SK-N-MC (cell line): Measurements from ENCODE around the gene F12.
A peak's percentile ranks its signal among the peaks of the same experiment; 100 is the strongest.

Experiments used
- DNase-seq: peaks from one replicate; pipeline ENCODE4 v3.0.0-alpha.2; 2011; ENCODE audit warnings: low read depth, low spot score
- H3K27ac ChIP-seq: fragments of 200-600 bp; sonication (generic); 2 replicates; pipeline ENCODE4 v1.5.1; 2016; ENCODE audit warnings: mixed run types
- H3K36me3 ChIP-seq: fragments of 200-600 bp; sonication (generic); 2 replicates; pipeline ENCODE4 v1.6.1; 2017; ENCODE audit warnings: antibody characterized with exemption, low read length, mixed read lengths; ENCODE audit not compliant: insufficient read depth
- H3K4me3 ChIP-seq: fragments of 200-600 bp; sonication (generic); 2 replicates; pipeline ENCODE4 v1.5.1; 2016
- H3K9ac ChIP-seq: fragments of 200-600 bp; sonication (generic); 2 replicates; pipeline ENCODE4 v1.8.0; 2017; ENCODE audit warnings: mixed run types, mixed read lengths; ENCODE audit not compliant: insufficient read length
- H3K9me3 ChIP-seq: fragments of 200-600 bp; sonication (generic); 2 replicates; pipeline ENCODE4 v1.6.1; 2017; ENCODE audit warnings: low read depth, mild to moderate bottlenecking, antibody characterized with exemption, low read length, moderate library complexity, mixed read lengths
- EZH2 ChIP-seq: fragments of 200-600 bp; sonication (generic); IDR thresholded peaks from one replicate; pipeline ENCODE4 v1.6.1; 2017; ENCODE audit warnings: antibody characterized with exemption
- FOXP2 ChIP-seq: optimal IDR thresholded peaks from 2 replicates; pipeline ENCODE3; 2011; ENCODE audit warnings: mild to moderate bottlenecking, moderate library complexity; ENCODE audit not compliant: insufficient read depth; ENCODE audit errors: extremely low read length, control extremely low read depth
- POLR2AphosphoS5 ChIP-seq: IDR thresholded peaks from 2 replicates; pipeline ENCODE4 v1.6.1; 2012; ENCODE audit warnings: mild to moderate bottlenecking, low read depth, low read length, borderline replicate concordance

Gene F12

GRCh38 chr5:177454397-177455035, 45.2 kb upstream of the F12 start:
- H3K9ac ChIP-seq = peak overlapping the region; percentile 70
- H3K4me3 ChIP-seq = peak overlapping the region; percentile 94
- no peak for TF ChIP-seq EZH2
- no peak for TF ChIP-seq FOXP2
- TF ChIP-seq POLR2AphosphoS5 = no peak
- DNase-seq = no peak
- peak overlapping the region; percentile 46; the same call in 1 of the 2 replicates for H3K27ac ChIP-seq
- no peaks in the 10 kb centered on the region for H3K9me3 ChIP-seq
- peaks cover 27% of the 10 kb centered on the region for H3K36me3 ChIP-seq

- Histone ChIP-seq H3K27ac (no peak overlapping the region), H3K9me3 (no peaks in the 10 kb centered on the region), H3K9ac (no peak overlapping the region), H3K36me3 (peaks cover 21% of the 10 kb centered on the region), H3K4me3 (peak overlapping the region; percentile 94)
- no peak for TF ChIP-seq FOXP2
- TF ChIP-seq EZH2 = no peak
- no peak for TF ChIP-seq POLR2AphosphoS5
- no peak for DNase-seq
Observed at GRCh38 chr5:177453852-177454396, 44.6 kb upstream of the F12 start.

GRCh38 chr5:177452688-177453638, 43.6 kb upstream of the F12 start:
- Histone ChIP-seq H3K27ac (no peak overlapping the region), H3K36me3 (peaks cover 12% of the 10 kb centered on the region), H3K9ac (no peak overlapping the region), H3K9me3 (no peaks in the 10 kb centered on the region), H3K4me3 (no peak overlapping the region)
- DNase-seq = no peak
- no peak for TF ChIP-seq POLR2AphosphoS5
- TF ChIP-seq FOXP2 = no peak
- no peak for TF ChIP-seq EZH2

GRCh38 chr5:177450667-177451424, 41.5 kb upstream of the F12 start:
- no peaks in the 10 kb centered on the region for H3K36me3 ChIP-seq
- H3K27ac ChIP-seq = no peak overlapping the region
- no peak overlapping the region for H3K9ac ChIP-seq
- no peaks in the 10 kb centered on the region for H3K9me3 ChIP-seq
- H3K4me3 ChIP-seq = no peak overlapping the region
- no peak for DNase-seq
- TF ChIP-seq POLR2AphosphoS5 = no peak
- TF ChIP-seq FOXP2 = no peak
- TF ChIP-seq EZH2 = no peak

- TF ChIP-seq POLR2AphosphoS5 (no peak), FOXP2 (no peak), EZH2 (no peak)
- H3K4me3 ChIP-seq = no peak overlapping the region
- no peak for DNase-seq
- H3K36me3 ChIP-seq = no peaks in the 10 kb centered on the region
- H3K9me3 ChIP-seq = no peaks in the 10 kb centered on the region
- no peak overlapping the region for H3K27ac ChIP-seq
- H3K9ac ChIP-seq = no peak overlapping the region
Observed at GRCh38 chr5:177449140-177450061, 40.0 kb upstream of the F12 start.

- H3K27ac ChIP-seq = peak overlapping the region; percentile 6; the same call in 1 of the 2 replicates
- H3K9ac ChIP-seq = no peak overlapping the region
- TF ChIP-seq FOXP2 = no peak
- no peak for TF ChIP-seq POLR2AphosphoS5
- TF ChIP-seq EZH2 = no peak
- no peak for DNase-seq
- no peaks in the 10 kb centered on the region for H3K36me3 ChIP-seq
- peak overlapping the region; percentile 59; the same call in 1 of the 2 replicates for H3K4me3 ChIP-seq
- H3K9me3 ChIP-seq = no peaks in the 10 kb centered on the region
Observed at GRCh38 chr5:177448244-177448950, 39.0 kb upstream of the F12 start.

- Histone ChIP-seq H3K36me3 (no peaks in the 10 kb centered on the region), H3K9me3 (no peaks in the 10 kb centered on the region), H3K9ac (no peak overlapping the region), H3K27ac (no peak overlapping the region), H3K4me3 (peak overlapping the region; percentile 59)
- TF ChIP-seq EZH2 (no peak), FOXP2 (no peak), POLR2AphosphoS5 (0 out of 2 replicates have a peak, but pooled peaks have one; percentile 4)
- no peak for DNase-seq
Observed at GRCh38 chr5:177447611-177448243, 38.4 kb upstream of the F12 start.
